Stimulated activated CD4-positive, alpha-beta T cell treated with anti-CD3 and anti-CD28 coated beads, Interleukin-1b, Interleukin-23, amount 100 ng/mL, for 24 hours (primary cell): Measurements from ENCODE around the gene SCAF1.

Experiments
- DNase-seq, 4 experiments: peaks; one replicate each; pipeline ENCODE4 v3.0.0-alpha.2; 2020; ENCODE audit warnings: low read depth in 4 of 4, low spot score in 1 of 4

The SCAF1 gene

DNA sequence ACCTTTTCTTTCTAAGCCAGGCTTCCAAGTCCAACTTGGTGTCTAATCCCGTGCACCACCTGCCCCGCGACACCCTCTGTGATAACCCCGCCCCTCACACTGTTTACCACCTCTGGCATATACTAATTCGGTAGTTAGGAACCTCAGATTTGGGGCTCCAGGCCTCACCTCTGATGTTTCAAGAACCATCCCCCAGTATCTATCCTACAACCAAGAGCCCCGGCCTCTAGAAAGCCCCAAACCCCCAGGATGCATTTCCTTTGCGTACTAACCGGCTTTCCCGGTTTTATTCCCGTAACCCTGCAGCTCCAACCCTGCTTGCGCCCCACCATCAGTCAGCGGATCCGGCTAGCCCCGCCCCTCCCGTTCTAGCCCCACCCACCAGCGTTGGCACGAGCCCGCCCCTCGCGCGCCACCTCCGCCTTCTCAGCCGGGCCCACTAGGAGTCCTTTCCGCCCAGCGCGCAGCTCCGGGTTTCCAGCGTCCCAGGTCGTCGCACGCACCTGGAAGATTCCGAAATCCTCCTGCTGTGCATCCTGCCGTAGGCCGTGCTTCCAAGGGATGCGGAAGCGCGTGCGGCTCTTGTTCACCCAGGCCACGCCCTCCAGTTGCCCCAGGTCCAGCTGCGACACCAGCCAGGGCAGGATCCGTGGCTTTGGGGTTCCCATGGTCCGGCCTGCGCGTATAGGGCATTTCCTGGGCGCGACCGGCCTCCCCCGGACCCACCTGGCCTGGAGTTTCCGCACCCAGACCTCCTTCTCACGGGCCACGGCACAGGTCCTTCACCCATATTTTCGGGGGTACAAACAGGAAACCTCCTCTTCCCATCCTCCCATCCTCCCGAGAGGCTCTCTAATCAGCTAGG lies 22.4 kb downstream of the SCAF1 start:
- DNase-seq = peak; percentile 87 to 91 (median 90)

DNA sequence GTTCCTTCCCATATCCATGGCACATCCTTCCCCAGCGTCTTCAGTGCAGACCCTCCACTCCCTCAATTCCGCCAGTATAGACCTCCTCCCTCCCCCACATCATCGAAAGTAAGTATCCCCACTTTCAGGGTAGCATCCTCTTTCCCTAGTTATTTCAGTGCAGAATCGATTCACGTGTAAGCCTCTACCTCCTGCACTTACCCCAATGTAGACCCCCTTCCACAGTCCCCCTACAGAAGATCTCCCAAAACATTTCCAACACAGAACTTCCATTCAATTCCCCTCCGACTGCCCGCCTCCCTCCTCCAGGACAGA lies 23.0 kb downstream of the SCAF1 start:
- no peak for DNase-seq

DNA sequence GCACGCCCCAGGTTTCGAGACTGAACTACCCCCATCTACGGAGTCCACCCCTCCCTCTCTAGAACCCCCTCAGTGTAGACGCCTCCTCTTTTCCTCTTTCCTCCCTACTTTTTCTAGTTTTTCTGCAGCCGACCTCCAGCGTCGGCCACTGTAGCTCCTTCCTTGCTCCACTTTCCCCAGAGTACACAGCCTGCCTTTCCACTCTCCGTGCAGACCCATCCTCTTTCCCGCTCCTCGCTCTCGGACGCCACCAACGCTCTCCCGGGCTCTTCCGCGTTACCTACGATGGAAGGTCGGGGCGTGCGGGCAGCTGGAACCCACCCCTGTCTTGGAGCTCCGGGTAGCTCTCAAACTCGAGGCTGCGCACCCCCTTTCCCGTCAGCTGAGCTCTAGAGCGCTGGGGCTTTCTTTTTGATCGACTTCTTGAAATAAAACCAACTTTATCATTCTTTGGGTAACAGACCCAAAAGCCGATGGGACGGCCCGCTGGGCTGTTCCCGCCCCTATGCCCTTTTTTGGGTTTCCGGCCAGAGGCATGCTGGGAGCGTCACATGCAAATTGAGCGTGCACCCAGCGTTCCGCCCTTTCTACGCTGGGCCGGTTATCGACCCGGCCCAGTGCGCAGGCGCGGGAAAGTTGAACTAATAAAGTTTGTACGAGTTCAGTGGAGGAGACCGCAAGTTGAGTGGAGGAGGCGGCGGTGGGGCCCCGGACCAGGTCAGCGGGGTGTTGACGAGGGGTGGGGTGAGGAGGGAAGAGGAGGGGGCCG lies 23.5 kb downstream of the SCAF1 start, which contains the start of the genes BCL2L12 and IRF3:
Gene BCL2L12 (plus strand): TSS at position 583 of the 769 bp plus-strand sequence. CDS start 760 bp downstream, outside the sequence.
Gene IRF3 (minus strand): TSS at position 507 of the 769 bp plus-strand sequence. CDS start 1,019 bp downstream, outside the sequence.
- peak; percentile 99 to 100 (median 100) for DNase-seq

DNA sequence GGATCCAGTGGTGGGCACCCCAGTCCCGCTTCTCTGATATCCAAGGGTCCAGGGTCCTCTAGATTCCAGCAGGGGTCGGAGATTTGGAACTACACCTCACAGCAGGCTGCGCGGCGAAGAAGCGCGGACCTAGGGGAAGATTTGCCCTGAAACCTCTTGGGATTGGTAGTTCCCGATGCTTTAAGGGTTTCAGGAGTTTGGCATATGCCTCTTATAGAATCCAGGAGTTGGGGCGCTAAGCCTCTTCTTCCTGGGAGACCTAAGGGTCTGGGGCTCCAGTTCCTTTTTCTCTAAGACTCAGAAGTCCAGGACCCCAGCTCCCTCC lies 24.1 kb downstream of the SCAF1 start:
- no peak for DNase-seq

DNA sequence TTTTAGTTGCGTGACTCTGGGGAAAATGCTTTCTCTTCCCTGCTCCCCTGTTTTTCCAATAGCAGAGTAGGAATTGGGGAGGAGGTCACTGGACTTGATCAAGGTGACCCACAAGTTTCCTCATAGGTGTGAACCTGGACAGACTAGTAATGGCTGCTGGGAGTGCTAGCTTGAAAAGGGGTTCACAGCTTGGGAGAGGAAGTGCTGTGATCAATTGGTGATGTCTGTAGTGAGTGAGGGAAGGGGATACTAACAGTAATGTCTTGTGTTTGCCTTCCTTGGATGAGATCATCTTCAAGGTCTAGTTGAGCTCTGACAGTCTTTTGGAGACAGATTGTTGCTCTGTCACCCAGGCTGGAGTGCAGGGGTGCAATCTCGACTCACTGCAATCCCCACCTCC lies 25.5 kb downstream of the SCAF1 start:
- no peak for DNase-seq

DNA sequence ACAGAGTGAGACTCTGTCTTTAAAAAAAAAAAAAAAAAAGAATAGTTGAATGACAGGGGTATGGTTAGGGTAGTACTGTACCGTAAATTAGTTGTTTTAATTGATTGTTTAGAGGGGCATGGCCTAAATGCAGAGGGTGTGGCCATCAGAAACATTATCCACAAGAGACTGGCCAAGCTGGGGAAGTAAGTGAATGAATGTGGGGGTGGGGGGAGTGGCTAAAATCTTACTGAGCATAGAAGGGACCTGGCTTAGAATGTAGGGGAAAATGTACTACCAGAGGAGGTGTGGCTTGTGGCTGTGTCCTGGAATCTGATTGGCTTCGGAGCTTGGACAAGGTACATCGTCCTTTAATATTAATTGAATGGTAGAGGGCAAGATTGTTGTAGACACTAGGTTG lies 27.5 kb downstream of the SCAF1 start:
- no peak for DNase-seq

DNA sequence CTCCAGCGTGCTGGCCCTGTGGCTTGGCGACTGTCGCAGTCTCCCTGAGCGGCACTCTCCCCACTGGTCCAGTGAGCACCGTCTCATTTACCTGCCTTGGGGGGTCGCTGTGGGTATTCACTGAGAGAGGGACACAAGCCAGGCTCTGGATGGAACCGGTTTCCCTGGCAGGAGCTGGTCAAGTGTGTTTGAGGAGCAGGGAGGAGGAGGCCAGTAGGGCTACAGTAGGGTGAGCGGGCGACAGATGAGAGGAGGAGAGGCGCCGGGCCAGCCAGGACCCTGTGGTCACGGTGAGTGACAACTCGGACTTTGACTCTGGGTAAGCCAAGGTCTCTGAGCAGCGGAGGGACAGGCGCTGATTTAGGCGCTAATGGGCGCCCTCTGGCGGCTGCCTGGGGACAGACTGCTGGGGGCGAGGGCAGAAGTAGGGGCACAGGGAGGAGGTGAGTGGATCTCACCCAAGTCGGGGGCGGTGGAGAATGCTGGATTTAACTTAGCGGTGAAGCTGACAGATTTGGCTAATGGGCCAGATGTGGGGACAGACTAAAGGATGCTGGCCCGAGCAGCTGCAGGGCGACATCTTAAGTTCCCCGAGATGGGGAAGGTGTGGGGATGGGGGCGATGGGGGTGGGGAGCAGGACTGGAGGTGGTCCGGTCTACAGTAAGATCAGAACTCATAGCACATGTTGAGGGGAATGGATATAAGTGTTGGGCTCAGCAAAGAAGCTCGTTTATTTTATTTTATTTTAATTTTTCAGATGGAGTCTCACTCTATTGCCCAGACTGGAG lies 30.3 kb downstream of the SCAF1 start:
- DNase-seq = peak; percentile 59 to 68 (median 62)

DNA sequence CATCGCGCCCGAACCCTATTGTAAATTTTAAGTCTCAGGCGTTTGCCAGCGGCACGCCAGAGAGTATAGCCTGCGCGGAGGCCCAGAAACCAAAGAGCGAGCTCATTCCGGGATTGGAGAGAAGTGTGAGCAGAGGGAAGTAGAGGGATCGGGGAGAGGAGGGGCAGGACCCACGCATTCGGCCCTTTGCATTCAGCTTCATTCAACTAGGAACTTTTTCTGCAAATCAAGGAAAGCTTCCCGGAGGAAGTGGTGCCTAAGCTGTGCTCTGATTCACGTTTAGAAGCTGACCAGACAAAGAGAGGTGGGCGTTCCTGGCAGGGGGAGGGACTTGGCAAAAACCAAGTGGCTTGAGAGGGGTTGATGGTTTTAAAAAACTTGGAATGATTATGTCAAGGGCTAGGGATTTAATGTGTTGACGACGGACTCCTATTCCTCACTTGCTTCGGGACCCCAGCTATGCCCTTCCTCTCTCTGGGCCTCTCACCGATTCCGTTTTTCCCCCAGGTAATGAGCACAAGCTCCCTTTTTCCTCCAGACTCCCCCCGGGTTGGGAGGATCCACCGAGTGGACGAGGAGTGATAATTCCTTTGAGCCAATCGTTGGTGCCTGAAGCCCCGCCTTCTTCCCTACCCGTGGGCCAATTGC lies 34.3 kb downstream of the SCAF1 start:
- DNase-seq = peak in 2 of 4 experiments; percentile 57 to 64

DNA sequence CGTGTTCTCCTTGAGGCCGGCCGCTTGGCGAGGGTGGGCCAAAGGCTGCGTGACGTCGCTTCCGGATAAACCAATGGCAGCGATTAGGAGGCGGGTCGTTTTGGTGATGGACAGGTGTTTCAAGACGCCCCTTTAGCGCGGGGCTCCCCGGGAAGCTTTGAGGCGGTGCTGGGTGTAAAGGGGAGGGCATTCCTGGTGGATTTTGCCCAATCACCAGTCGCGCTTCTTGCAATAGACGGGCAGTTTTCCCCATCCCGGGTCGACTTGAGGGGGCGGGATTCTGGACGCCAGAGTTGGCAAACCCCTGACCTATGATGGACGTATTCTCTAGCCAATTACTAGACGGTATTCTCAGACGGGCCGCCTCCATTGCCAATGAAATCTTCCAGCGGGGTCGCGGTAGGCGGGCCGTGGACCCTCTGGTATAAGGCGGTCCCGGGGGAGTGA lies 34.8 kb downstream of the SCAF1 start:
- DNase-seq = peak; percentile 95 to 99 (median 97)

DNA sequence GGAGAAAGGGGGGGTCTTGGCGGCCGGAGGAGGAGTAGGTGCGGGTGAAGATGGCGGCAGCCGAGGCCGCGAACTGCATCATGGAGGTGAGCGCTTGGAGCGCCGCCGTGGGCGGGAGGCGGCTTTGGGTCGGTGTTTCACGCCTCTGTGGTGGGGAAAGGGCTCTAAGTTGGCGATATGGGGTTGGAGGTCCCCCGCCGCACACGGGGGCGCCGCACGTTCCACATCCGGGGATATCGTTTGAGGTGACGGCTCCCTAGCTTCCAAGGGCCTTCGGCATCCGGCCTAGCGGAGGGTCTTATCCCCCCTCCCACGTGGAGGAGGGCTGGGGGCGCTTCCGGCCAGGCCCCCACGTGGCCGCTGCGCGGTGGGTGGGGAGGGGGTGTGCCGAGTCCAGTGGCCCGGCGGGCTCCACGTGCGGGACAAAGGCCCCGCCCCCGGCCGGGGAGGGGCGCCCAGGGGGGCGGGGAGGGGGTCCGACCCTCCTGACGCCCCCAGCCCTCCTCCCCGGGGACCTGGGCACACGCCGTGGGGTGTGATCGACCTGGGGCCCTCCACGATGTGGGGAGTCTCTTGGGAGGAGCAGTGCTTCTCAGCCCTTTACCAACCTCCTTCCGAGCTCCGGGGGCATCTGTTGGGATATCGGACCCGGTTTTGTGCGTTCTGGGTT lies 35.4 kb downstream of the SCAF1 start, which contains the start of gene PRMT1:
Gene PRMT1 (plus strand): TSS at position 41 of the 670 bp plus-strand sequence. CDS start 10 bp downstream, at position 51.
- DNase-seq = no peak

DNA sequence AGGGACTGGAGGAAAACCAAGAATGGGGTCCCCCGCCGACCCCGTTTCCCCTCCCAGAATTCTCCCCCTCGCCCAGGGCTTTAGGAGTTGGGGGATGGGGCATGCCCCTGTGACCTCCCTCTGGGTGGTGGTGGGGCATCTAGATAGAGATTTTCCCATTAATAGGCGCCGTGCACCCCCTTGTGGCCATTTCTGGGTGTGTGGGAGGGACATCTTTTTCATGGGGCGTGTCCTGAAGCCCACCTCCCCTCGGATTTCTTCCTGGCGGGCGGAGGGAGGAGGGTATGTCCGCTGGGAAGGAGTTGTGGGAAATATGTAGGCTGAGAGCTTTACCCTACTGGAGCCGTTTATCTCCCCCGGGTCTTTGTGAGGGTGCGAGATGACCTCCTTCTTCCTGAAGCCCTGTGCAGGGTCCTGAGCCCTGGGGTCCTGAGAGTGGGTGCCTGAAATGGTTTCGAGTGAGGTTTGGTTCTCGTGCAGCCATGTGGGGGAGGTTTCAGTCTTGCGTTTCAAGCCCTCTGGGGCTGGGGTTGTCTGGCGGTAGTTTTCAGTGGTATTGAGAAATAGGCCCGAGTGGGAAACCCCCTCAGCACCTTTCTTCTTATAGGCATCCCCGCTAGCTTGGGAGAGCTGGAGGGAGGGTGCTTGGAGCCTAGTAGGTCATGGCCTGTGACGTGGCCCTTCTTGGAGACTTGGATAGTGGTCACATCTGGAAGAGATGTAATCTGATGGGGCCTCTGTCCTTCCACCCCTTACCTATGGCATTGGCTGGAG lies 36.1 kb downstream of the SCAF1 start:
- peak; percentile 62 to 74 (median 64) for DNase-seq

DNA sequence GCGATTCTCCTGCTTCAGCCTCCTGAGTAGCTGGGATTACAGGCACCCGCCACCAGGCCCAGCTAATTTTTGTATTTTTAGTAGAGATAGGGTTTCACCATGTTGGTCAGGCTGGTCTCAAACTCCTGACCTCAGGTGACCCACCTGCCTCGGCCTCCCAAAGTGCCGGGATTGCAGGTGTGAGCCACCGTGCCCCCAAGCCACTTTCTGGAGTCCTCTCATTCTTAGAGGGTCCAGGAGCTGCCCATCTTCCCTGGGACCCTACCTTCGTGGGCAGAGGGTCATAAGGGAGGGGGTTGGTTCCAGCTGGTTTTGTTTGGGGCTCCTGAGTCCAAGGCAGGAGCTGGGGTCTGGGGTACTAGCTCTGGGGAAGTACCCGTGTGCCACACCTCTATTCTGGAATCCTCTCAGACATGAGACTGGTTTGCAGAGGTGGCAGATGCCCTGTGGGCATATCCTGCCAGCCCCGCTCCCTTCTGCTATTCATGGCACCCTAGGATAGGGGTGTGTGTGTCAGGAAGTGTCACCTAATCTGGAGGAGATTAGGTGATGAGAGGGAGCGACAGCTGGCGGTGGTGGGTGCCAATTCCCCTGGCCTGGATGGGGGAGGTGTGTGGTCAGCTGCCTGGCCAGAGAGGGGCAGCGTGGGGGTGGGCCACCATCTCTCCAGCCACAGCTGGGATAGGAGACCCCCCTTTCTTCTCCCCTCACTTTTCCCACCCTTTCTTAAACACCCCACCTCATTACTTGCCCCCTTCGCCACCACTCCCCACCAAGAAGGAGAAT lies 37.2 kb downstream of the SCAF1 start:
- no peak for DNase-seq

DNA sequence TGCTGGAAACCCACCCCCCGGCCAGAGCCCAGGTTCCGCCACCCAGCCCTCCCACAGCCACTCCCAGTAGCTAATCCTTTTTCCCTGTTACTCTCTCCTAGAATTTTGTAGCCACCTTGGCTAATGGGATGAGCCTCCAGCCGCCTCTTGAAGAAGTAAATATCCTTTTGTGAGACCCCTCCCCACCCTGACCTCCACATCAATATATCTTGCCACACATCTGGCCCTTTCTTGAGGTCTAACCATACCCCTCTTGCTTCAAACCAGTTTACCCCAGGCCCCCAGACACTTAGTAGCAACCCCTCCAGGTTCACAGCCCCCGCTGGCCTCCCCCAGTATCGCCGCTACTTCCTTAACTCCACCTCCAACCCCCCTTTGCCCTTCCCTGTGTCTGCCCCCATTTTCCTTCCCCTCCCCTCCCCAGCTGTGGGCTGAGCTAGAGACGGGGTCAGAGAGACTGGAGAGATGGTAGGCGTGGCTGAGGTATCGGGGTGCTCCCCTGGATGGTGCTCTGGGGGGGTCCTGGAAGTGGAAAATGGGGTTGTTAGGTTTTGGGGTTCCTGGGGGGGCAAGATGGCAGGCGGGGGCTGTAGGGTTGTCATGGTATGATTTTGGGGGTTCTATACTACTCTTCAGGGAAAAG lies 37.9 kb downstream of the SCAF1 start:
- no peak for DNase-seq

DNA sequence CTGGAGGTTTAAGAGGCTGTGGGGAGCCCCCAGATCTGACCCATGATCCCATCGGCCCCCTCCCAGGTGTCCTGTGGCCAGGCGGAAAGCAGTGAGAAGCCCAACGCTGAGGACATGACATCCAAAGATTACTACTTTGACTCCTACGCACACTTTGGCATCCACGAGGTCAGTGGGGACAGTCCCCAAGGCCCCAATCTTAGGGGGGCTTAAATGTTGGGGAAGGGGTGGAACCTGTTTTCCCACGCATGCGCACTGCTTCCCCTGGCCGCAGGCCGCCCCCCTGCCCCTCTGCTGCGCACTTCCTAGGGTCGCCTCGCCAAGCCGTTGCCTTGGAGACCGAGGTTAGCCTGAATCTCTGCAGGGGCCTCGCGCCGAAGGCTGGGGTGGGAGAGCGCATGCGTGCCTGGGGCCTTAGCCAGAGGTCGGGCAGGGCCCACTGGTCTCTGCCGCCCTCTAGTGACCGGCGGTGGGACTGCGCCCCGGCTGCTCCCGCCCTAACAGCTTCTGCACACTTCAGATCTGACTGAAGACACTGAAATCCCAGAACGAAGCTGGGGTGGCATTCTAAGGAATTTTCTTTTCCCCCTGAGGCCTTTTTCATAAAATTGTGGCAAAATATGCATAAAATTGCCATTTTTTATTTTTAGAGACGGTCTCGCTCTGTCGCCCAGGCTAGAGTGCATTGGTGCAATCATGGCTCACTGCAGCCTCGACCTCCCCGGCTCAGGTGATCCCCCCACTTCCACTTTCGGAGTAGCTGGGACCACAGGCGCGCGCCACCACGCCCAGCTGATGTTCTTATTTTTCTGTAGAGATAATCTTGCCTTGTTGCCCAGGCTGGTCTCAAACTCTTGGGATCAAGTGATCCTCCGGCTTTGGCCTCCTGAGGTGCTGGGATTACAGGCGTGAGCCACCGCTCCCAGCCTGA lies 38.7 kb downstream of the SCAF1 start:
- peak; percentile 91 to 99 (median 94) for DNase-seq

DNA sequence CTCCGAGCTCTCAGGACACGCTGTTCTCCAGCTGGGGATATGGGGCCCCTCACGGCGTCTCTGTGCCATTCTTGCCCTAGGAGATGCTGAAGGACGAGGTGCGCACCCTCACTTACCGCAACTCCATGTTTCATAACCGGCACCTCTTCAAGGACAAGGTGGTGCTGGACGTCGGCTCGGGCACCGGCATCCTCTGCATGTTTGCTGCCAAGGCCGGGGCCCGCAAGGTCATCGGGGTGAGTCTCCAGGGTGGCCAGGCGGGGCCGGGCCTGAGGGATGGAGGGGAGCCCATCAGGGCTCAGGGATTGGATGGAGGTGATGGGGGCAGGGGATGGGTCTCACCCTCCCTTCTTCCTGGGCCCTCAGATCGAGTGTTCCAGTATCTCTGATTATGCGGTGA lies 39.8 kb downstream of the SCAF1 start:
- DNase-seq = no peak

DNA sequence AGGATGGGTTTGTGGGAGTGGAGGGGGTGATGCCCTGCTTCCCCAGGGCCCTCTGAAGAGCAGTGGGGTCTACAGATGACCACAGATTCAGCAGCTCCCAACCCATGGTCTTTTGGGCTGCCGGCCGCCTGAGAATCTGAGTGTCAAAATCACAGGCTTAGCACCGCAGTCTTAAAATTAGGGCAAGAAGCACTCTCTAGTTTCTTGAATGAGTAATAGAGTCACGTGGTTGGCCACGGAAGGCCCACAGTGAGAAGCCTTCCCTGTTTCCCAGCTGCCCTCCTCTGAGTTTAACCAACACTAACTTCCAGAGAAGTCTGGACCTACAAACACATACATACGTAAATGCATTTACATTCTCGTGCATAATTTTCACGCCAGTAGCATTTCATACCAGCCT lies 40.3 kb downstream of the SCAF1 start:
- no peak for DNase-seq

DNA sequence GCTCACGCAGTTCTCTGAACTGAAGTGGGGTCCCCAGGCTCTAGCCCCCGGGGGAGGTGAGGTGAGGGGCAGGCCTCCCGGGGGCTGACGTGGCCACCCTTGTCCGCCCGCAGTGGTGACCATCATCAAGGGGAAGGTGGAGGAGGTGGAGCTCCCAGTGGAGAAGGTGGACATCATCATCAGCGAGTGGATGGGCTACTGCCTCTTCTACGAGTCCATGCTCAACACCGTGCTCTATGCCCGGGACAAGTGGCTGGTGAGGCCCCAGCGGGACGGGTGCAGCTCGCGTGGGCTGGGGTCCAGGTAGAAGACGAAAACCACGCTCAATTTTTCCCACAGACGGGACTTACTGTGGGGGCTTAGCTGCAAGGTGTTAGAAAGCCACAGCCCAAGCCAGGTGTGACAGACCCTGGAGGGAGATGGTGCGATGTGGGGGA lies 41.8 kb downstream of the SCAF1 start:
- DNase-seq = no peak
